HepG2 (cell line): ENCODE measurements around the gene FRMD6. TPM values are rescaled to one million over a fixed set of nuclear protein-coding genes. Genes with fewer than 3 reads are reported as not detected.

Experiments used
- ATAC-seq: fragments of 200-7000 bp; cut with Tn5 transposase; 3 replicates; pipeline ENCODE4 v1.9.1; 2020; ENCODE audit warnings: mild to moderate bottlenecking, moderate library complexity
- BruUV-seq: library from RNA; stranded (reverse); fragments of 400-500 nt; replicated peaks from 2 replicates; lab custom pipeline; 2021; lab: Mats Ljungman, UMichigan
- CTCF ChIA-PET: fragments of 300-600 bp; formaldehyde crosslinking; extraction: SDS; loops from one replicate; lab custom pipeline; 2021; ENCODE audit warnings: low total read pairs, inconsistent platforms, low intra/inter-chr PET ratio; lab: Yijun Ruan, JAX
- POLR2A ChIA-PET: fragments of 350-600 bp; sonication (Branson Sonifier 250); formaldehyde crosslinking; loops from one replicate; lab custom pipeline; 2020; ENCODE audit warnings: antibody characterized with exemption, inconsistent platforms; lab: Yijun Ruan, JAX
- DNase-seq: peaks from one replicate; pipeline ENCODE4 v3.0.0-alpha.2; 2015; ENCODE audit warnings: low spot score
- FAIRE-seq: peaks from 3 replicates; lab custom pipeline; 2011; peaks lifted over from hg19 to GRCh38; lab: Jason Lieb, UNC
- H2AFZ ChIP-seq: one replicate; pipeline ENCODE4 v1.6.1; 2011; ENCODE audit warnings: low read length, inconsistent platforms
- H3K27ac ChIP-seq: fragments of 300-600 bp; 3 replicates; pipeline ENCODE4 v1.8.0; 2011; ENCODE audit warnings: mixed run types, mild to moderate bottlenecking, mixed read lengths, low read length, inconsistent platforms; ENCODE audit not compliant: insufficient read depth; ENCODE audit errors: extremely low read length
- H3K27me3 ChIP-seq, 2 experiments: fragments of 200-600 bp in 1 of 2; 2 replicates in 1 of 2; 3 replicates in 1 of 2; pipeline versions ENCODE4 v1.6.0 to v1.8.0; 2011; ENCODE audit warnings: low read length in 2 of 2, mild to moderate bottlenecking in 2 of 2, moderate library complexity in 2 of 2, inconsistent platforms in 1 of 2; ENCODE audit not compliant: insufficient read depth in 2 of 2, control insufficient read depth in 1 of 2
- H3K36me3 ChIP-seq, 2 experiments: fragments of 200-600 bp in 1 of 2; replicated peaks in 1 of 2; 2 replicates in 1 of 2; 3 replicates in 1 of 2; pipeline versions ENCODE4 v1.5.1 to v1.8.0; 2011; ENCODE audit warnings: low read length in 2 of 2, inconsistent platforms in 1 of 2; ENCODE audit not compliant: insufficient read depth in 2 of 2, control insufficient read depth in 1 of 2
- H3K4me1 ChIP-seq: 2 replicates; pipeline ENCODE4 v1.5.1; 2012; ENCODE audit warnings: low read length, inconsistent platforms; ENCODE audit not compliant: insufficient read depth
- H3K4me2 ChIP-seq: 2 replicates; pipeline ENCODE4 v1.6.0; 2011; ENCODE audit warnings: low read depth, low read length, inconsistent platforms
- H3K4me3 ChIP-seq, 3 experiments: fragments of 200-600 bp in 1 of 3; sonication (generic), shearing (Covaris generic) in 1 of 3; replicated peaks in 1 of 3; 2 replicates each; pipeline ENCODE4 v1.5.1; 2011 to 2016; ENCODE audit warnings: low read length in 3 of 3, inconsistent platforms in 2 of 3, low read depth in 2 of 3, mild to moderate bottlenecking in 2 of 3, control low read depth in 1 of 3, mixed read lengths in 1 of 3; ENCODE audit not compliant: insufficient read depth in 1 of 3
- H3K79me2 ChIP-seq: one replicate; pipeline ENCODE4 v1.6.1; 2011; ENCODE audit warnings: low read length, inconsistent platforms; ENCODE audit not compliant: insufficient read depth
- H3K9ac ChIP-seq: 2 replicates; pipeline ENCODE4 v1.6.0; 2011; ENCODE audit warnings: mild to moderate bottlenecking, low read depth, low read length, inconsistent platforms; ENCODE audit not compliant: insufficient read depth
- H3K9me3 ChIP-seq: 2 replicates; pipeline ENCODE4 v1.5.1; 2012; ENCODE audit warnings: mild to moderate bottlenecking, low read length
- H4K20me1 ChIP-seq: 2 replicates; pipeline ENCODE4 v1.6.0; 2011; ENCODE audit warnings: inconsistent platforms, mild to moderate bottlenecking, low read length, moderate library complexity; ENCODE audit not compliant: insufficient read depth
- HNRNPK ChIP-seq: fragments of 200-400 bp; formaldehyde crosslinking; IDR thresholded peaks from 2 replicates; pipeline ENCODE4 v1.6.1; 2018; ENCODE audit warnings: low read length, low read depth, moderate library complexity, mild to moderate bottlenecking; ENCODE audit not compliant: poor library complexity, severe bottlenecking
- HOXA7 ChIP-seq: sonication (generic); formaldehyde crosslinking; IDR thresholded peaks from 2 replicates; pipeline ENCODE4 v1.8.1; 2022; ENCODE audit warnings: mild to moderate bottlenecking, missing genetic modification reagents, moderate library complexity
- REXO4 ChIP-seq: sonication (generic); formaldehyde crosslinking; IDR thresholded peaks from 2 replicates; pipeline ENCODE4 v1.8.0; 2022; ENCODE audit warnings: missing genetic modification reagents, mild to moderate bottlenecking, borderline replicate concordance
- ZNF3 ChIP-seq: IDR thresholded peaks from 2 replicates; pipeline ENCODE4 v1.7.0; 2017; ENCODE audit warnings: inconsistent platforms
- ZNF678 ChIP-seq: sonication (generic); formaldehyde crosslinking; IDR thresholded peaks from 2 replicates; pipeline ENCODE4 v1.4.0; 2020; ENCODE audit warnings: mild to moderate bottlenecking, missing genetic modification reagents
- ZNF749 ChIP-seq: sonication (generic); formaldehyde crosslinking; IDR thresholded peaks from 2 replicates; pipeline ENCODE4 v1.8.0; 2022; ENCODE audit warnings: mild to moderate bottlenecking, missing genetic modification reagents, moderate library complexity, borderline replicate concordance
- WGBS: methylation state at CpG from one replicate; pipeline ENCODE4 v1.1.6; 2017; ENCODE audit warnings: low lambda C conversion rate; 5-methylcytosine and 5-hydroxymethylcytosine counted together
- in situ Hi-C: cut with HindIII; loops from 2 replicates; pipeline ENCODE4 v1.10.0; 2017; ENCODE audit warnings: low pct_unique_long_range_greater_than_20kb; ENCODE audit not compliant: extremely low pct_ligation_motif_present
- intact Hi-C: fragments of 100-400 bp; cut with micrococcal nuclease; formaldehyde crosslinking; loops from one replicate; pipeline ENCODE4 v1.10.0; 2022; ENCODE audit not compliant: unreplicated experiment
- polyA plus RNA-seq, 8 experiments: library from polyadenylated mRNA; depleted of rRNA in 3 of 8; stranded (reverse) in 7 of 8; unstranded in 1 of 8; fragments of >200 nt; fragmentation: Illumina TruSeq in 4 of 8; extraction: Trizol in 4 of 8; gene quantifications; 2 replicates each; pipeline versions ENCODE4 v1.2.1 to v1.2.3, GENCODE V29; 2011 to 2016; ENCODE audit warnings: low read depth in 4 of 8, missing spikeins in 1 of 8, mixed read lengths in 1 of 8; ENCODE audit not compliant: insufficient read depth in 1 of 8
- total RNA-seq, 5 experiments: library from RNA; depleted of rRNA; stranded (reverse); fragments of >200 nt; fragmentation: Illumina TruSeq; extraction: Trizol; gene quantifications; 2 replicates each; pipeline ENCODE4 v1.2.3, GENCODE V29; 2016; ENCODE audit warnings: low read depth in 1 of 5
- TF ChIP-seq, protein P1 (sequence below): sonication (generic); formaldehyde crosslinking; IDR thresholded peaks from 2 replicates; pipeline ENCODE4 v1.5.1; 2020; ENCODE audit warnings: mild to moderate bottlenecking, missing genetic modification reagents, borderline replicate concordance
- TF ChIP-seq, protein P2 (sequence below): sonication (generic); formaldehyde crosslinking; IDR thresholded peaks from 2 replicates; pipeline ENCODE4 v1.4.0; 2020; ENCODE audit warnings: missing genetic modification reagents
- TF ChIP-seq, protein P3 (sequence below): sonication (generic); formaldehyde crosslinking; IDR thresholded peaks from 2 replicates; pipeline ENCODE4 v1.5.0; 2020; ENCODE audit warnings: mild to moderate bottlenecking, missing genetic modification reagents, borderline replicate concordance
- TF ChIP-seq, protein P4 (sequence below): sonication (generic); formaldehyde crosslinking; IDR thresholded peaks from 2 replicates; pipeline ENCODE4 v1.9.0; 2021; ENCODE audit warnings: missing genetic modification reagents, mild to moderate bottlenecking, borderline replicate concordance

The FRMD6 gene
- total and polyA plus RNA-seq, 2 of the 13 experiments (the other 11 are each of a cell fraction or from before 2014, with no cell fraction given), result 2.4 to 5.4 TPM

DNA sequence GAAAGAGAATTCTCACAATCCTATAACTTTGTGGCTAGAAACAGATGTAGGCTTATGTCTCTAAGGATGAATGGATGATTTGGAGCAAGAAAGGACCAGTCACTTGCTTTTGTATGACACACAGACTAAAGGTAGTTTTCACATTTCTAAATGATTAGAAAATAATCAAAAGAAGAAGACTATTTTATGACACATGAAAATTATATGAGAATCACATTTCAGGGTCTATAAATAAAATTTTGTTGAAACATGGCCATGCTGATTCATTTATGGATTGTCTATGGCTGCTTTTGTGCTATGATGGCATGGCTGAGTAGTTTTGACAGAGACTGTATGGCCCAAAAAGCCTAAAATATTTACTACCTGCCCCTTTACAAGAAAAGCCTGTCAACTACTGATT is 49.4 kb upstream of the FRMD6 start (continued):
- no peak for TF ChIP-seq HOXA7 (CRISPR knock-in tag)
- no peak for TF ChIP-seq HNRNPK
- no peak for TF ChIP-seq ZNF749 (CRISPR knock-in tag)

DNA sequence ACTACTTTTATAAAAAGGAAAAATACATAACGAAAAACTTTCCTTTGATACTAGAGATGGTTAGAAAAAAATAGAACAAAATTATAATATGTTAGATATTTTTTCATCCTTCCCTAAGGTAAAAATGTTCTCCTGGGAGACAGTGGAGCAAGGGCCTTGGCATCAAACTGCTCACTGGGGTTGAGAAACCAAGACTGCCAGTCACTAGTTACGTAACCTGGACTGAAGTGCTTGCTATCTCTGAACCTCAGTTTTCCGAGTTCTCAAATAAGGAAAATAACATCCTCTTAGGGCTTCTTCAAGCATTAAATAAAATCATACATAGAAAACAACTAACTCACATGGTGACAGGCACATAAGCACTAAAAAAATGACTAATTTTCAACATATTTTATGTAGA is 48.2 kb upstream of the FRMD6 start:
- H3K79me2 ChIP-seq, result no peaks in the 10 kb centered on the region
- H3K36me3 ChIP-seq, result no peaks in the 10 kb centered on the region
- no peak overlapping the region for H3K9ac ChIP-seq
- H3K4me2 ChIP-seq, result no peak overlapping the region
- no peak overlapping the region for H2AFZ ChIP-seq
- H3K27me3 ChIP-seq, result no peaks in the 10 kb centered on the region; a peak in 1 of 5 replicates
- no peak for ATAC-seq
- CTCF ChIA-PET, result no interaction called here
- in situ Hi-C loops, result no loop called here
- BruUV-seq, result no TSS peak
- H3K4me1 ChIP-seq, result no peaks in the 10 kb centered on the region
- no peaks in the 10 kb centered on the region for H3K9me3 ChIP-seq
- H3K4me3 ChIP-seq, result no peak overlapping the region
- no peak overlapping the region for H3K27ac ChIP-seq
- no peak for FAIRE-seq
- WGBS, result 27% methylated on average over 3 of the region's 3 CpGs
- intact Hi-C loops, result no loop called here
- TF ChIP-seq, protein P1, sequence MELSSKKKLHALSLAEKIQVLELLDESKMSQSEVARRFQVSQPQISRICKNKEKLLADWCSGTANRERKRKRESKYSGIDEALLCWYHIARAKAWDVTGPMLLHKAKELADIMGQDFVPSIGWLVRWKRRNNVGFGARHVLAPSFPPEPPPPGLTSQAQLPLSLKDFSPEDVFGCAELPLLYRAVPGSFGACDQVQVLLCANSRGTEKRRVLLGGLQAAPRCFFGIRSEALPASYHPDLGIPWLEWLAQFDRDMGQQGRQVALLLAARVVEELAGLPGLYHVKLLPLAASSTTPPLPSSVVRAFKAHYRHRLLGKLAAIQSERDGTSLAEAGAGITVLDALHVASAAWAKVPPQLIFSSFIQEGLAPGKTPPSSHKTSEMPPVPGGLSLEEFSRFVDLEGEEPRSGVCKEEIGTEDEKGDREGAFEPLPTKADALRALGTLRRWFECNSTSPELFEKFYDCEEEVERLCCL (CRISPR knock-in tag), result no peak
- TF ChIP-seq ZNF678 (CRISPR knock-in tag), result no peak
- TF ChIP-seq, protein P2, sequence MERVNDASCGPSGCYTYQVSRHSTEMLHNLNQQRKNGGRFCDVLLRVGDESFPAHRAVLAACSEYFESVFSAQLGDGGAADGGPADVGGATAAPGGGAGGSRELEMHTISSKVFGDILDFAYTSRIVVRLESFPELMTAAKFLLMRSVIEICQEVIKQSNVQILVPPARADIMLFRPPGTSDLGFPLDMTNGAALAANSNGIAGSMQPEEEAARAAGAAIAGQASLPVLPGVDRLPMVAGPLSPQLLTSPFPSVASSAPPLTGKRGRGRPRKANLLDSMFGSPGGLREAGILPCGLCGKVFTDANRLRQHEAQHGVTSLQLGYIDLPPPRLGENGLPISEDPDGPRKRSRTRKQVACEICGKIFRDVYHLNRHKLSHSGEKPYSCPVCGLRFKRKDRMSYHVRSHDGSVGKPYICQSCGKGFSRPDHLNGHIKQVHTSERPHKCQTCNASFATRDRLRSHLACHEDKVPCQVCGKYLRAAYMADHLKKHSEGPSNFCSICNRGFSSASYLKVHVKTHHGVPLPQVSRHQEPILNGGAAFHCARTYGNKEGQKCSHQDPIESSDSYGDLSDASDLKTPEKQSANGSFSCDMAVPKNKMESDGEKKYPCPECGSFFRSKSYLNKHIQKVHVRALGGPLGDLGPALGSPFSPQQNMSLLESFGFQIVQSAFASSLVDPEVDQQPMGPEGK (CRISPR knock-in tag), result no peak
- TF ChIP-seq ZNF3, result no peak
- TF ChIP-seq REXO4 (CRISPR knock-in tag), result no peak
- TF ChIP-seq, protein P3, sequence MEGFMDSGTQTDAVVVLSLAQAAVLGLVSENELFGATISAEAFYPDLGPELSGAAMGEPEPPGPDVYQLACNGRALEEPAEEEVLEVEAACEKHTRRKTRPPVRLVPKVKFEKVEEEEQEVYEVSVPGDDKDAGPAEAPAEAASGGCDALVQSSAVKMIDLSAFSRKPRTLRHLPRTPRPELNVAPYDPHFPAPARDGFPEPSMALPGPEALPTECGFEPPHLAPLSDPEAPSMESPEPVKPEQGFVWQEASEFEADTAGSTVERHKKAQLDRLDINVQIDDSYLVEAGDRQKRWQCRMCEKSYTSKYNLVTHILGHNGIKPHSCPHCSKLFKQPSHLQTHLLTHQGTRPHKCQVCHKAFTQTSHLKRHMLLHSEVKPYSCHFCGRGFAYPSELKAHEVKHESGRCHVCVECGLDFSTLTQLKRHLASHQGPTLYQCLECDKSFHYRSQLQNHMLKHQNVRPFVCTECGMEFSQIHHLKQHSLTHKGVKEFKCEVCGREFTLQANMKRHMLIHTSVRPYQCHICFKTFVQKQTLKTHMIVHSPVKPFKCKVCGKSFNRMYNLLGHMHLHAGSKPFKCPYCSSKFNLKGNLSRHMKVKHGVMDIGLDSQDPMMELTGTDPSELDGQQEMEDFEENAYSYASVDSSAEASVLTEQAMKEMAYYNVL (CRISPR knock-in tag), result no peak
- TF ChIP-seq, protein P4, sequence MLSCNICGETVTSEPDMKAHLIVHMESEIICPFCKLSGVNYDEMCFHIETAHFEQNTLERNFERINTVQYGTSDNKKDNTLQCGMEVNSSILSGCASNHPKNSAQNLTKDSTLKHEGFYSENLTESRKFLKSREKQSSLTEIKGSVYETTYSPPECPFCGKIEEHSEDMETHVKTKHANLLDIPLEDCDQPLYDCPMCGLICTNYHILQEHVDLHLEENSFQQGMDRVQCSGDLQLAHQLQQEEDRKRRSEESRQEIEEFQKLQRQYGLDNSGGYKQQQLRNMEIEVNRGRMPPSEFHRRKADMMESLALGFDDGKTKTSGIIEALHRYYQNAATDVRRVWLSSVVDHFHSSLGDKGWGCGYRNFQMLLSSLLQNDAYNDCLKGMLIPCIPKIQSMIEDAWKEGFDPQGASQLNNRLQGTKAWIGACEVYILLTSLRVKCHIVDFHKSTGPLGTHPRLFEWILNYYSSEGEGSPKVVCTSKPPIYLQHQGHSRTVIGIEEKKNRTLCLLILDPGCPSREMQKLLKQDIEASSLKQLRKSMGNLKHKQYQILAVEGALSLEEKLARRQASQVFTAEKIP, result no peak
- DNase-seq, result no peak
- POLR2A ChIA-PET, result no interaction called here
- H4K20me1 ChIP-seq, result no peaks in the 10 kb centered on the region
